IPS-NIHi7 (cell line): ENCODE results near the gene MRPS21.
A peak's percentile ranks its signal among the peaks of the same experiment; 100 is the strongest.
"Not testable (repeated sequence)": the region's sequence is repeated elsewhere in the genome, so short reads cannot be mapped to it uniquely, and the experiment has no call there.

Experiments
- DNase-seq: peaks from one replicate; pipeline ENCODE4 v3.0.0; 2012; ENCODE audit warnings: mixed read lengths; ENCODE audit errors: extremely low spot score

MRPS21 gene

GRCh38 chr1:150281758-150282557 is 11.7 kb upstream of the MRPS21 start, which contains the start of gene CIART:
Gene CIART (plus strand): TSS chr1:150282554. CDS start chr1:150283268, 714 bp downstream.
- peak; percentile 90 for DNase-seq

DNA sequence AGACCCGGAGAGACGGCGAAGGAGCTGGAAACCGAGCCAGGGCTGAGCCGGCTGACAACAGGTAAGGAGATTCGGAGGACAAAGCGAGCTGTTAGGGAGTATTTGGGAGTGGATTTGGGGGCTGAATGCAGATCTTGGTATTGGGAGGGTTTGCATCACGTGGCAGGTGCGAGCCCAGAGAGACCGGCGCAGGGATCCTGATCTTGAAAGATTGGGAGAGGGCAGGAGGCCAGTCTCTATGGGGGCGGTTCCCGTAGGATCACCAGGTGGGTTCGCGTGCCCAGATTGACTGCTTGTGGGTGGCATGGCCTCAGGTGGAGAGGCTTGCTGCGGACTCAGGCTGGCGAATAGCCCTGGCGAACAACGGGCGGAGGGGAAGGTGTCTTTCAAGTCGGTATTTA is 11.1 kb upstream of the MRPS21 start:
- no peak for DNase-seq

- no peak for DNase-seq
These were observed 10.4 kb upstream of the MRPS21 start for GRCh38 chr1:150283260-150283659.

GRCh38 chr1:150288382-150288781 is 5.3 kb upstream of the MRPS21 start:
- no peak for DNase-seq

DNA sequence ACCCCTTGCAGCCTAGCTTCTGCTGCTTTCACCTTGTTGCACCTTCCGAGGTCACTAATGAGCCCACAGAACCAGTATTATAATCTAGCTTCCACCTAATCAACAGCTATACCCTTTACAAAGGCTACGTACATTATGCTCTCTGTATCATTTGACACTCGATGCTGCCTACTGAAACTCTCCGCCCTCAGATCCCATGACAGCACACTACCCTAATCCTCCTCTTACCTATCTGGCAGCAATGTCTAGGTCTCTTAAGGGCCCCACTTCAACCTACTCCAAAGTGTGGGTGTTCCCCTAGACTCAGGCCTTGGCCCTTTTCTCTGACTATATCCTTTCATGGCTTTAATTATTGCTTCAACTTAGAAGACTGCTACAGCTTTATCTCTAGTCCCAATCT is 4.8 kb upstream of the MRPS21 start:
- no peak for DNase-seq

GRCh38 chr1:150295476-150295875 is 1.8 kb downstream of the MRPS21 start:
- no peak for DNase-seq

GRCh38 chr1:150299716-150300115 is 6.1 kb downstream of the MRPS21 start:
- no peak for DNase-seq

GRCh38 chr1:150302338-150302737 is 8.7 kb downstream of the MRPS21 start:
- no peak for DNase-seq

DNA sequence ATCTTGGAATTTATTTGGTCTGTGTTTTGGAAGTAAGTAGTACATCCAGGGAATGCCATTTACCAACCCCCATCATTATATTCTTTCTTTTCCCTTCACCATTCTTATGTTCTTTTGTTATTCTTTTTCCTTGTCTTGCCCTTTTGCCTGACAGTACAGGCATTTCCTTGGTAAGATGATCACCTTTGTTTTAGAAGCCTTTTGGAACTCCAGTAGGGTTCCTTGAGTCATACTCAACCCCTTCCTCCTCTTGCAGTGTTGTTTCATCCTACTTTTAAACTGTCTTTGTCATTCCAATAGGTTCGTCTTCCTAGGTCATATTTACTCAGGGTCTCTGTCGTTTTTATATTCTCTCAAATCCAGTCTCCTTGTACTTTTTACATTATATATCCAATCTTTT is 9.2 kb downstream of the MRPS21 start:
- DNase-seq, result no peak

GRCh38 chr1:150308585-150308984 is 14.9 kb downstream of the MRPS21 start:
- not testable (repeated sequence) for DNase-seq

DNA sequence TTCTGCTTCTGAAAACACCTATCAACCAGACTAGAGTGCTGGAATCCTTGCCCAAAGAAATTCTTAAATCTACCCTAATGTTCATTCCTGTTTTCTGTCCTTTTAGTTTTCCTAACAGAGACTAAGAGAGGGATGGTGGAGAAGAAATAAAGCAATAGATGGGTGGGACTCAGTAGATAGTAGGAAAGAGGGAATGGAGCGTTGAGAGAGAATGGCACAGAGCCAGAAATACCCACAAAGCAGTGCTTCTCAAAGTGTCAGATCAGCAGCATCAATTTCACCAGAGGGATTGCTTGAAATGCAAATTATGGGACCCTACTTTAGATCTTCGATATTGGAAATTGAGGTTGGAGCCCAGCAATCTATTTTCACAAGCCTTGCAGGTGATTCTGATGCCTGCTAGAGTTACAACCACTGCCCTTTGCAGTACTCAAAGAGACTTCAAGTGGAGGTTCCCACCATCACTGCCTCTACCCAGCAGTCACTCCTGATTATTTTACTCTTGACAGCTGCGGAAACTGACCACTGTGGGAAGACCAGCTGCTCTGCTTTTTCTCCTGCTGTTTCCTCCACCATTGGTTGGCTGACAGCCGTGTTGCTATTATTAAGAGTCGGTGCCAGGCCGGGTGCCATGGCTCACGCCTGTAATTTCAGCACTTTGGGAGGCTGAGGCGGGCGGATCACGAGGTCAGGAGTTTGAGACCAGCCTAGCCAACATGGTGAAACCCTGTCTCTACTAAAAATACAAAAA is 16.3 kb downstream of the MRPS21 start:
- no peak for DNase-seq

GRCh38 chr1:150311762-150312161 is 18.1 kb downstream of the MRPS21 start:
- no peak for DNase-seq

DNA sequence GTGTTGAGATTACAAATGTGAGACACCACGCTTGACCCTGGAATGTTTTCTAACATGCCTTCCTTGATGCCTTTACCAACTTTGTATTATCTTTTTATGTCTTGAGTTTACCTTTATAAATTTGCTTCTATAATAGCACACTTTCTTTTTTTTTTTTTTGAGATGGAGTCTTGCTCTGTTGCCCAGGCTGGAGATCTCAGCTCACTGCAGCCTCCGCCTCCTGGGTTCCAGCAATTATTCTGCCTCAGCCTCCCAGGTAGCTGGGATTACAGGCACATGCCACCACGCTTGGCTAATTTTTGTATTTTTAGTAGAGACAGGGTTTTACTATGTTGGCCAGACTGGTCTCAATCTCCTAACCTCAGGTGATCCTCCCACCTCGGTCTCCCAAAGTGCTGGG is 21.0 kb downstream of the MRPS21 start:
- DNase-seq, result not testable (repeated sequence)

DNA sequence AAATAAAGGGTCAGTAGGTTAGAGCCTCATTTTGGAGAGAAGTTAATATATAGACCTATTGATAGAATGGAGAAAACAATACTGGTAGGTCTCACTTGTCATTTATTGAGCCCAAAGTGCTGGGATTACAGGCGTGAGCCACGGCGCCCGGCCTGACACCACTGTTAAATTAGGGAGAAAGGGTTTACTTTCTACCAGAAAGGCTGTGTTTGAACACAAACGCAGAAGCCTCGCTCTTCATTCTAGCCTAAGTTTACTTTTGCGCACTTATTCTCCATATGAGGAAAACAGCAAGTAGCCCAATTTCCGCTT is 27.0 kb downstream of the MRPS21 start:
- DNase-seq, result no peak

DNA sequence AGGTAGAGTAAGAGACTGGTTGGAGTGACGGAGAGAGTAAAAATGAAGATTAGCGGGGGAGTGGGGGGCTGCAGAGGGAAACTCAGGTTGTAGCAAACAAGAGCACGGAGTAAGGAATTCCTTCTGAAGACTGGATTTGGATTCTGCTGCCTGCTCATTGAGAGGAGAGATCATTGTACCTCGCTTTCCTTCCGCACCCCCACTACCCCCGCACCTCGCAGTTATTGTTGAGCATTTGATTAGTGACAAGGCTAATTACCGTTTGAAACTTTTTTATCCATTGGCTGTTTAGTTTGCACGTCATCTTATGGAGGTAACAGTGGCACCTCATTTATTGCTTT is 28.1 kb downstream of the MRPS21 start:
- peak; percentile 16 for DNase-seq

GRCh38 chr1:150322310-150322709 is 28.6 kb downstream of the MRPS21 start:
- no peak for DNase-seq

GRCh38 chr1:150332651-150333290 is 39.1 kb downstream of the MRPS21 start:
- DNase-seq, result no peak

DNA sequence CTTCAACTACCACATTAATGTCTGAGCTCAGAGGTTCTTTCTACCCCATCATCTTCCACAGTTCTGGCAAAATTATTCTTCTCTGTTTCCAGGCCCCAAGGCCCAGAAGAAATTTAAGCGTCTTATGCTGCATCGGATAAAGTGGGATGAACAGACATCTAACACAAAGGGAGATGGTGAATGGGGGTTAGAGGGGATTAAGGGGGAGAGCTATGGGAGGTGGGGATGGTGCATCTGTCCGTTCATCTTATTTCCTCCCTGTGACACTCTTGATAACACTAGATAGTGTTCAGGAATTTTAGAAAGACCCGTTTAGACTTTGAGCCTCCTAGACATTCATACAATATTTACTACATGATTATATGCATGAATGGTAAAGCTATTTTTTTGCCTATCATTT is 52.7 kb downstream of the MRPS21 start:
- no peak for DNase-seq

DNA sequence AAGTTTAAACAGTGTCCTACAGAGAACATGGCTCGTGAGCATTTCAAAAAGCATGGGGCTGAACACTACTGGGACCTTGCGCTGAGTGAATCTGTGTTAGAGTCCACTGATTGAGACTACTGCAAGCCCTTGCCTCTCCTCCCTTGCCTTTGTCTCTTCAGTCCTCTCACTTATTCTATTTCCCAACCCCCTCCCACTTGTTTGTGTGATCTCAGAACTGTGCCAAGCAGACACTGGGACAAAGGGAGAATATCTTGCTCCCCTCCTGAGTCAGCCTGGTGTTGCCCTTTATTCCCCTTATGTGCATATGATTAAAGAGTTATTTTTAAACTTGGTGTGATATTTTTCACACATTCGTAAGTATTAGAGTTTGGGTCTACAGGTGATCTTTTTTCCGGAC is 59.2 kb downstream of the MRPS21 start:
- DNase-seq, result no peak
